GM19099 (cell line): ENCODE results near the gene FRRS1.

ENCODE experiments used
- POLR2A ChIP-seq: IDR thresholded peaks from 3 replicates; pipeline ENCODE4 v1.6.1; 2011; ENCODE audit warnings: low read depth; ENCODE audit not compliant: insufficient read length; ENCODE audit errors: extremely low read depth

FRRS1 gene

GRCh38 chr1:99710994-99711393, 55.4 kb downstream of the FRRS1 start:
- no peak for TF ChIP-seq POLR2A

- no peak for TF ChIP-seq POLR2A
Observed at GRCh38 chr1:99707535-99708142, 58.8 kb downstream of the FRRS1 start.

GRCh38 chr1:99705385-99705784, 61.0 kb downstream of the FRRS1 start:
- TF ChIP-seq POLR2A = no peak

GRCh38 chr1:99704356-99704816, 62.0 kb downstream of the FRRS1 start:
- no peak for TF ChIP-seq POLR2A

GRCh38 chr1:99702221-99702620, 64.2 kb downstream of the FRRS1 start:
- TF ChIP-seq POLR2A = no peak

- TF ChIP-seq POLR2A = no peak
Observed at GRCh38 chr1:99700020-99700419, 66.4 kb downstream of the FRRS1 start.

- no peak for TF ChIP-seq POLR2A
Observed at GRCh38 chr1:99697580-99697979, 68.9 kb downstream of the FRRS1 start.

GRCh38 chr1:99696616-99697015, 69.8 kb downstream of the FRRS1 start:
- TF ChIP-seq POLR2A = no peak

GRCh38 chr1:99691175-99691574, 75.3 kb downstream of the FRRS1 start:
- no peak for TF ChIP-seq POLR2A

- TF ChIP-seq POLR2A = no peak
Observed at GRCh38 chr1:99685516-99686180, 80.8 kb downstream of the FRRS1 start.

GRCh38 chr1:99682291-99682751, 84.1 kb downstream of the FRRS1 start:
- TF ChIP-seq POLR2A = no peak

GRCh38 chr1:99681583-99681982, 84.9 kb downstream of the FRRS1 start:
- no peak for TF ChIP-seq POLR2A

GRCh38 chr1:99680270-99680669, 86.2 kb downstream of the FRRS1 start:
- no peak for TF ChIP-seq POLR2A

GRCh38 chr1:99677416-99677815, 89.0 kb downstream of the FRRS1 start:
- no peak for TF ChIP-seq POLR2A

GRCh38 chr1:99676876-99677275, 89.6 kb downstream of the FRRS1 start:
- TF ChIP-seq POLR2A = no peak

GRCh38 chr1:99675994-99676393, 90.4 kb downstream of the FRRS1 start:
- no peak for TF ChIP-seq POLR2A
